Gastrocnemius medialis (tissue), 4 donors: ENCODE measurements around the gene SLC12A7. TPM values are rescaled to one million over a fixed set of nuclear protein-coding genes. Genes with fewer than 3 reads are reported as not detected.

Source experiments
- ATAC-seq, 2 donors: fragments of 150-250 bp; one replicate each; pipeline ENCODE4 v1.9.1; 2016
- DNase-seq, 2 donors: peaks; one replicate each; pipeline ENCODE4 v3.0.0-alpha.2; 2019
- H3K27ac ChIP-seq, 4 donors: fragments of 200-600 bp; sonication (generic); 1 replicate in 1 of 4; 2 replicates in 3 of 4; pipeline ENCODE4 v1.5.1; 2016 to 2018; ENCODE audit warnings: mild to moderate bottlenecking in 2 of 4, moderate library complexity in 1 of 4
- H3K27me3 ChIP-seq, 3 donors: fragments of 200-600 bp; sonication (generic) in 2 of 3; 1 replicate in 1 of 3; 2 replicates in 2 of 3; pipeline versions ENCODE4 v1.5.1 to v1.6.0; 2016 to 2019; ENCODE audit warnings: mild to moderate bottlenecking in 1 of 3, moderate library complexity in 1 of 3
- H3K36me3 ChIP-seq, 2 donors: fragments of 200-600 bp; sonication (generic) in 1 of 2; one replicate each; pipeline ENCODE4 v1.5.1; 2017 to 2018
- H3K4me1 ChIP-seq, 2 donors: fragments of 200-600 bp; sonication (generic) in 1 of 2; one replicate each; pipeline ENCODE4 v1.5.1; 2016 to 2017; ENCODE audit warnings: mild to moderate bottlenecking in 2 of 2
- H3K4me3 ChIP-seq, 4 donors: fragments of 200-600 bp; sonication (generic) in 3 of 4; 1 replicate in 1 of 4; 2 replicates in 3 of 4; pipeline ENCODE4 v1.5.1; 2016 to 2019; ENCODE audit warnings: mild to moderate bottlenecking in 2 of 4
- H3K9me3 ChIP-seq, 3 donors: fragments of 200-600 bp; sonication (generic) in 2 of 3; 1 replicate in 1 of 3; 2 replicates in 2 of 3; pipeline ENCODE4 v1.5.1; 2016 to 2019
- POLR2A ChIP-seq, 2 donors: fragments of 450-650 bp; IDR thresholded peaks; one replicate each; pipeline ENCODE4 v1.6.1; 2017; ENCODE audit warnings: antibody characterized with exemption in 2 of 2, mild to moderate bottlenecking in 2 of 2, moderate library complexity in 2 of 2
- in situ Hi-C, 4 donors: fragments of 200-750 bp; cut with MboI; loops; one replicate each; pipeline versions ENCODE4 v1.15.0 to v1.8.0; 2017; ENCODE audit warnings: low sequenced_read_pairs in 4 of 4
- intact Hi-C: fragments of 100-400 bp; cut with DNase I; formaldehyde crosslinking; loops from one replicate; pipeline ENCODE4 v1.15.1; 2023; ENCODE audit warnings: low total_unique reads
- total RNA-seq, 4 donors: library from RNA; depleted of rRNA; stranded (reverse); fragments of >200 nt; gene quantifications; one replicate each; pipeline versions ENCODE4 v1.1.0 to v1.2.3, GENCODE V29; 2016
- TF ChIP-seq, protein P1 (sequence below), 5 experiments: fragments of 450-650 bp in 3 of 5; fragments of 200-600 bp in 2 of 5; sonication (generic) in 2 of 5; IDR thresholded peaks in 4 of 5; conservative IDR thresholded peaks in 1 of 5; 1 replicate in 4 of 5; 2 replicates in 1 of 5; pipeline ENCODE4 v1.5.1; 2016 to 2019; ENCODE audit warnings: antibody characterized with exemption in 5 of 5, mild to moderate bottlenecking in 3 of 5, moderate library complexity in 3 of 5

The SLC12A7 gene
- total RNA-seq, 4 donors from 2014 or later, result 1.6 to 5.3 (median 3.5) TPM

DNA sequence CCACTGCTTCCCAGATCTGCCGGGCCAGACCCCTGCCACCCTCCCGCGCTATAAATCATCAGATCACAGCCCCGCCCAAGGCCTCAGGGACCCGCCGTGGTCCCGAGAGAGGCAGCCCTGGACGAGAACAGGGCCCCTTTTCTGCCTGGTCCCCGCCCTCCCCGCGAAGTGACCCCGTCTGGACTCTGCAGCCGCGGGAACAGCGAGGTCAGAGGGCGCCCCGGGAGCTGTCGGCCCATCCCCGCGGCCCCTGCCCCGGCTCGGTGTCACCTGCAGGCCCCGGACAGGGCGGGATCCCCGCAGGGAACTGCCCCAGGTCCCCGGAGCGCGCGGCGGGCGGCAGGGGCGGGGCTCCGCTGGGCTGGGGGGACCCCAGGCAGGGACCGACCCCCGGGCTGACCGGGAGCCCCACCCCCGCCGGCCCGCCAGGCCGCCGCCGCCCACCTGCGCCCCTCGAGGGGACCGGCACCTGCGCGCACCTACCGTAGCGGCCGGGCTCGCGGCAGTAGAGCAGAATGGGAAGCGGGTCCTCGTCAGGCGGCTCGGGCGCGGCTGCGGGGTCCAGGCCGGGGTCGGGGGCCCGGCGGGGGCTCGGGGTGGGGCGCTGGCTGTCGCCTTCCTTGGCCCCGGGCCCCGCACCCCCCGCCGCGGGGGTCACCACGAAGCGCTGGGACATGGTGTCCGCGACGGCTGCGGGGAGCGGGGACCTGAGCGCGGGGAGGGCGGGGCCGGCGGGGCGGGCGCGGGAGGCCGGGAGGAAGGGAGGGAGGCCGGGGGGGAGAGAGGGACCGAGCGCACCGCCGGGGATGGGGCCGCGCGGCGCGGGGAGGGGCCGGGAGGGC lies 43.5 kb upstream of the SLC12A7 start:
- intact Hi-C loops (no loop called here), in situ Hi-C loops (loop anchor here (25.0 kb wide), 2 partner anchors 218 to 482 kb away; no protein-coding TSS in a partner anchor)
- H3K4me3 ChIP-seq, result no peak overlapping the region
- peaks cover 28 to 48% (median 32%) of the 10 kb centered on the region in 3 donors for H3K27me3 ChIP-seq
- no peak for ATAC-seq
- TF ChIP-seq, protein P1, sequence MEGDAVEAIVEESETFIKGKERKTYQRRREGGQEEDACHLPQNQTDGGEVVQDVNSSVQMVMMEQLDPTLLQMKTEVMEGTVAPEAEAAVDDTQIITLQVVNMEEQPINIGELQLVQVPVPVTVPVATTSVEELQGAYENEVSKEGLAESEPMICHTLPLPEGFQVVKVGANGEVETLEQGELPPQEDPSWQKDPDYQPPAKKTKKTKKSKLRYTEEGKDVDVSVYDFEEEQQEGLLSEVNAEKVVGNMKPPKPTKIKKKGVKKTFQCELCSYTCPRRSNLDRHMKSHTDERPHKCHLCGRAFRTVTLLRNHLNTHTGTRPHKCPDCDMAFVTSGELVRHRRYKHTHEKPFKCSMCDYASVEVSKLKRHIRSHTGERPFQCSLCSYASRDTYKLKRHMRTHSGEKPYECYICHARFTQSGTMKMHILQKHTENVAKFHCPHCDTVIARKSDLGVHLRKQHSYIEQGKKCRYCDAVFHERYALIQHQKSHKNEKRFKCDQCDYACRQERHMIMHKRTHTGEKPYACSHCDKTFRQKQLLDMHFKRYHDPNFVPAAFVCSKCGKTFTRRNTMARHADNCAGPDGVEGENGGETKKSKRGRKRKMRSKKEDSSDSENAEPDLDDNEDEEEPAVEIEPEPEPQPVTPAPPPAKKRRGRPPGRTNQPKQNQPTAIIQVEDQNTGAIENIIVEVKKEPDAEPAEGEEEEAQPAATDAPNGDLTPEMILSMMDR (IDR thresholded peaks at IDR 0.05 in 4 of 5, conservative IDR thresholded peaks at IDR 0.05 in 1 of 5), result no peak
- no peak for TF ChIP-seq POLR2A (IDR thresholded peaks at IDR 0.05)
- H3K4me1 ChIP-seq, result no peaks in the 10 kb centered on the region
- no peaks in the 10 kb centered on the region for H3K9me3 ChIP-seq
- no peak overlapping the region for H3K27ac ChIP-seq
- no peaks in the 10 kb centered on the region for H3K36me3 ChIP-seq
- no peak for DNase-seq

DNA sequence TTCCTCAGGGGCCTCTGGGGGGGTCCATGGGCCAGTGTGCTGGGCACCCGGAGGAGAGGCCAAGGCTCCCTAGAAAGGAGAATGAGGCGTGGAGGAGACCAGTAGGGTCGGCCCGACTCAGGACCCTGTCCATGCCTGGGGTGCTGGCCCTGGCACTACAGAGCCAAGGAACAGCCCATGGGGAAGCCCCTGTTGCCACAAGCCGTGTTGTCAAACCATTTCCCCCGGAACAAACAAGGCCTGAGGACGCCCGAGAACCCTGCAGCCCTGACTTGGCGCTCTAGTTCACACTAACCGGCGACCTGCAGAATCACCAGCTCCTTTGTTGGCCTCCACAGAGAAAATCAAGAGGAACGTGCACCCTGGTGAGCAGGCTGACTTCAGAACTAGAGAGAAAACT lies 41.6 kb upstream of the SLC12A7 start:
- Histone ChIP-seq H3K4me3 (no peak overlapping the region), H3K27me3 (peaks cover 25 to 48% (median 32%) of the 10 kb centered on the region in 3 donors), H3K36me3 (no peaks in the 10 kb centered on the region), H3K9me3 (no peaks in the 10 kb centered on the region), H3K4me1 (no peaks in the 10 kb centered on the region), H3K27ac (no peak overlapping the region)
- in situ Hi-C loops (loop anchor here (25.0 kb wide), 2 partner anchors 216 to 484 kb away; no protein-coding TSS in a partner anchor), intact Hi-C loops (no loop called here)
- TF ChIP-seq, protein P1 (IDR thresholded peaks at IDR 0.05 in 4 of 5, conservative IDR thresholded peaks at IDR 0.05 in 1 of 5), result no peak
- TF ChIP-seq POLR2A (IDR thresholded peaks at IDR 0.05), result no peak
- DNase-seq, result no peak
- ATAC-seq, result no peak

DNA sequence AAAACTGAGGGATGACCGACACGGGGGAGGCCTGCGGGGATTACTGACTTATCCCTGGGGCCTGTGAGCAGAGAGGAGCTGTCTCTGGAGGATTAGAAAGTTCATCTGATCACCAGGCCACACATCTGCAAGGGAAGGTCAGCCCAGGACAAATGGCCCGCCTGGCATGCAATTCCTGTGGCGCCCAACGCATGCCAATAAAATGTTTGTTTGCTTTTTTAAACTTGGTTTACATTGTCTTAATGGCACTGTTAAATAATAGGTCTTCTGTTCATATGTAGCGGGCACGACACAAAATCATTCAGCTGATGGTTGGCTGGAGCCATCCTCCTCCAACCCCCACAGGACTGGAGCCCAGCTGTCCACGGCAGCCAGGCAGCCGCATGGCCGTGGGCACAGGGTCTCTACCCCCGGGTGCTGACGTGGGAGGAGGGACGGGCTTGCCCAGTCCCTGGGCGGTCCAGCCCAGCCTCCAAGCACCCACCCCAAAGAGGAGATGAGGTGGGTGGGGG lies 41.0 kb upstream of the SLC12A7 start:
- DNase-seq (no peak), ATAC-seq (no peak)
- Histone ChIP-seq H3K27ac (no peak overlapping the region), H3K9me3 (no peaks in the 10 kb centered on the region), H3K4me3 (no peak overlapping the region), H3K36me3 (no peaks in the 10 kb centered on the region), H3K27me3 (peaks cover 21 to 48% (median 32%) of the 10 kb centered on the region in 3 donors), H3K4me1 (no peaks in the 10 kb centered on the region)
- no peak for TF ChIP-seq POLR2A (IDR thresholded peaks at IDR 0.05)
- TF ChIP-seq, protein P1 (IDR thresholded peaks at IDR 0.05 in 4 of 5, conservative IDR thresholded peaks at IDR 0.05 in 1 of 5), result no peak
- intact Hi-C loops (no loop called here), in situ Hi-C loops (loop anchor here (25.0 kb wide), 2 partner anchors 216 to 484 kb away; no protein-coding TSS in a partner anchor)

DNA sequence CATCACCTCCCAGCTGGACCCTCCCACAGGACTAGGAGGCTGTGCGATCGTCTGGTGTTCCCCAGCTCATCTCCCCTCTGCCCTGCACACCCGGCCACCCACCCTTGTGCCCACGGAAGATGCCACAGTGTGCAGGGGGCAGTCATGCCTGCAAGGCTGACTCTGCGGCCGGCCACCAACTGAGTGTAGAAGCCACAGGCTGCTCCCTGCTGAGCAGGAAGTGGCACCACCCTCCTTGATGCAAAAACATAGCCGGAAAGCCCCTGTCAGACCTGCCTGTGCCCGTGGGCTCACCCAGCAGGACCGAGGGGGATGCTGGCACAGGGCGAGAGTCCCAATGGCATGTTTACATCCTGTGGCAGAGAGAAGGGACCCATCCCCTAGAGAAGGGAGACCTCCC lies 40.3 kb upstream of the SLC12A7 start:
- intact Hi-C loops (no loop called here), in situ Hi-C loops (loop anchor here (25.0 kb wide), 2 partner anchors 215 to 485 kb away; no protein-coding TSS in a partner anchor)
- ATAC-seq (no peak), DNase-seq (no peak)
- Histone ChIP-seq H3K9me3 (no peaks in the 10 kb centered on the region), H3K36me3 (no peaks in the 10 kb centered on the region), H3K27ac (no peak overlapping the region), H3K27me3 (peaks cover 18 to 45% (median 30%) of the 10 kb centered on the region in 3 donors), H3K4me1 (no peaks in the 10 kb centered on the region), H3K4me3 (no peak overlapping the region)
- TF ChIP-seq, protein P1 (IDR thresholded peaks at IDR 0.05 in 4 of 5, conservative IDR thresholded peaks at IDR 0.05 in 1 of 5), result no peak
- TF ChIP-seq POLR2A (IDR thresholded peaks at IDR 0.05), result no peak
